Measurements from ENCODE around the gene CXCL3.

- no peak for TF ChIP-seq EP300 (IDR thresholded peaks at IDR 0.05; ENCODE audit: low read length)
- no peak for TF ChIP-seq NFRKB (IDR thresholded peaks at IDR 0.05; ENCODE audit: low read depth)
- no peak for TF ChIP-seq SIX5 (IDR thresholded peaks at IDR 0.05; ENCODE audit: borderline replicate concordance in 1 of 2, insufficient read depth in 1 of 2, low read depth in 1 of 2, low read length in 2 of 2)
These were observed 22.9 kb upstream of the CXCL3 start for GRCh38 chr4:74061430-74061829.

Data from K562 (cell line).